ENCODE data around the gene AOX1.

The AOX1 gene

GRCh38 chr2:200662727-200663126, 76.9 kb downstream of the AOX1 start:
- H3K27ac ChIP-seq (replicated peaks): no peak overlapping the region
- no peak overlapping the region for H3K4me3 ChIP-seq (replicated peaks; ENCODE audit: insufficient read depth, low read length)
- no peak for TF ChIP-seq POLR2AphosphoS5 (IDR thresholded peaks at IDR 0.05; ENCODE audit: low read depth)
- TF ChIP-seq GABPA (IDR thresholded peaks at IDR 0.05; ENCODE audit: low read depth): no peak
- no peak for TF ChIP-seq CTCF (IDR thresholded peaks at IDR 0.05; ENCODE audit: insufficient read depth, low read length)
- no peak for TF ChIP-seq REST (IDR thresholded peaks at IDR 0.05; ENCODE audit: insufficient replicate concordance, low read depth)
- no peak for TF ChIP-seq SPI1 (IDR thresholded peaks at IDR 0.05; ENCODE audit: borderline replicate concordance, low read depth)
- H3K27me3 ChIP-seq (ENCODE audit: insufficient read depth, poor library complexity, severe bottlenecking): no peaks in the 10 kb centered on the region
- DNase-seq (ENCODE audit: low read depth in 1 of 2, low spot score in 1 of 2): no peak

- TF ChIP-seq CTCF (IDR thresholded peaks at IDR 0.05; ENCODE audit: insufficient read depth, low read length) (no peak), SPI1 (IDR thresholded peaks at IDR 0.05; ENCODE audit: borderline replicate concordance, low read depth) (no peak), REST (IDR thresholded peaks at IDR 0.05; ENCODE audit: insufficient replicate concordance, low read depth) (no peak), GABPA (IDR thresholded peaks at IDR 0.05; ENCODE audit: low read depth) (no peak), POLR2AphosphoS5 (IDR thresholded peaks at IDR 0.05; ENCODE audit: low read depth) (no peak)
Observed at GRCh38 chr2:200664770-200665494, 79.1 kb downstream of the AOX1 start.

GRCh38 chr2:200665626-200666453, 80.0 kb downstream of the AOX1 start:
- H3K4me3 ChIP-seq (replicated peaks; ENCODE audit: insufficient read depth, low read length): no peak overlapping the region
- H3K27ac ChIP-seq (replicated peaks): no peak overlapping the region
- no peak for TF ChIP-seq CTCF (IDR thresholded peaks at IDR 0.05; ENCODE audit: insufficient read depth, low read length)
- no peak for TF ChIP-seq GABPA (IDR thresholded peaks at IDR 0.05; ENCODE audit: low read depth)
- no peak for TF ChIP-seq REST (IDR thresholded peaks at IDR 0.05; ENCODE audit: insufficient replicate concordance, low read depth)
- TF ChIP-seq SPI1 (IDR thresholded peaks at IDR 0.05; ENCODE audit: borderline replicate concordance, low read depth): no peak
- TF ChIP-seq POLR2AphosphoS5 (IDR thresholded peaks at IDR 0.05; ENCODE audit: low read depth): no peak
- no peaks in the 10 kb centered on the region for H3K27me3 ChIP-seq (ENCODE audit: insufficient read depth, poor library complexity, severe bottlenecking)
- DNase-seq (ENCODE audit: low read depth in 1 of 2, low spot score in 1 of 2): no peak

More at GRCh38 chr2:200664770-200665494, 79.1 kb downstream of the AOX1 start:
- no peak overlapping the region for H3K4me3 ChIP-seq (replicated peaks; ENCODE audit: insufficient read depth, low read length)
- no peaks in the 10 kb centered on the region for H3K27me3 ChIP-seq (ENCODE audit: insufficient read depth, poor library complexity, severe bottlenecking)
- DNase-seq (ENCODE audit: low read depth in 1 of 2, low spot score in 1 of 2): no peak
- H3K27ac ChIP-seq (replicated peaks): no peak overlapping the region
